Erythroblast (primary cell): ENCODE results near the gene DCBLD1.

Experiments used
- GATA1 ChIP-seq: IDR thresholded peaks from 2 replicates; pipeline ENCODE4 v1.6.1; 2011; ENCODE audit warnings: low read depth, mild to moderate bottlenecking, control low read depth, low read length, moderate library complexity
- POLR2A ChIP-seq: IDR thresholded peaks from 2 replicates; pipeline ENCODE4 v1.6.1; 2011; ENCODE audit warnings: mild to moderate bottlenecking, low read length

- TF ChIP-seq POLR2A, result no peak
- no peak for TF ChIP-seq GATA1
Measured at GRCh38 chr6:117533775-117534174, 51.3 kb downstream of the DCBLD1 start.
